Measurements from ENCODE around the gene NGLY1.

Gene NGLY1

DNA sequence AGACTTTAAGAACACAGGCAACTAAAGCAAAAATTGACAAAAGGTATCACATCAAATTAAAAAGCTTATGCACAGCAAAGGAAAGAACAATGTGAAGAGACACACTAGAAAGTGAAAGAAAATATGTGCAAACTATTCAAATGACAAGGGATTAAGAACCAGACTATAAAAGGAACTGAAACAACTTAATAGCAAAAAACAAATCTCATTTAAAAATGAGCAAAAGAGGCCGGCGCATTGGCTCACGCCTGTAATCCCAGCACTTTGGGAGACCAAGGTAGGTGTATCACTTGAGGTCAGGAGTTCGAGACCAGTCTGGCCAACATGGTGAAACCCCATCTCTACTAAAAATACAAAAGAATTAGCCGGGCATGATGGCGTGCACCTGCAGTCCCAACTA is 14.4 kb downstream of the NGLY1 start:
- no peak overlapping the region for H3K4me3 ChIP-seq (ENCODE audit: low read length)
- TF ChIP-seq, protein P1, sequence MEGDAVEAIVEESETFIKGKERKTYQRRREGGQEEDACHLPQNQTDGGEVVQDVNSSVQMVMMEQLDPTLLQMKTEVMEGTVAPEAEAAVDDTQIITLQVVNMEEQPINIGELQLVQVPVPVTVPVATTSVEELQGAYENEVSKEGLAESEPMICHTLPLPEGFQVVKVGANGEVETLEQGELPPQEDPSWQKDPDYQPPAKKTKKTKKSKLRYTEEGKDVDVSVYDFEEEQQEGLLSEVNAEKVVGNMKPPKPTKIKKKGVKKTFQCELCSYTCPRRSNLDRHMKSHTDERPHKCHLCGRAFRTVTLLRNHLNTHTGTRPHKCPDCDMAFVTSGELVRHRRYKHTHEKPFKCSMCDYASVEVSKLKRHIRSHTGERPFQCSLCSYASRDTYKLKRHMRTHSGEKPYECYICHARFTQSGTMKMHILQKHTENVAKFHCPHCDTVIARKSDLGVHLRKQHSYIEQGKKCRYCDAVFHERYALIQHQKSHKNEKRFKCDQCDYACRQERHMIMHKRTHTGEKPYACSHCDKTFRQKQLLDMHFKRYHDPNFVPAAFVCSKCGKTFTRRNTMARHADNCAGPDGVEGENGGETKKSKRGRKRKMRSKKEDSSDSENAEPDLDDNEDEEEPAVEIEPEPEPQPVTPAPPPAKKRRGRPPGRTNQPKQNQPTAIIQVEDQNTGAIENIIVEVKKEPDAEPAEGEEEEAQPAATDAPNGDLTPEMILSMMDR (conservative IDR thresholded peaks at IDR 0.05; ENCODE audit: low read depth, low read length) = no peak
- DNase-seq (ENCODE audit: low read depth) = no peak

DNA sequence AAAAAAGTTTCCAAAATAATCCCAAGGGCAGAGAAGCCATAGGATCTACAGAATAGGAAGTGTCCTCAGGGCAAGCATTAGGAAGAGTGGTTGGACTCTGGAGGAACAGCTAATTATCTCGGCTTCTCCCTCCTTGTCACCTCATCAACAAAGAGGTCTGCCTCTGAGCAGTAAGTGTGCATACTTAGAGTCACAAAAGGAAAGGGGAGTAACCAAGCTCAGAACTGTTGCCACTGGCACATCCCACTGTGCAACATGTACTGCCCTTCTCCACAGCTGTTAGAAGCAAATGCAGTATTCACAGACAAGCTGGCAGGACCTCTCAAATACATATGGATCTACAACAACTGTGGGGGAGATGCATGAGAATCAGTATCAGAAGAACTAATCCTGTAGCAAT is 31.5 kb downstream of the NGLY1 start:
- no peak for DNase-seq (ENCODE audit: low read depth)
- TF ChIP-seq, protein P1 (conservative IDR thresholded peaks at IDR 0.05; ENCODE audit: low read depth, low read length) = no peak
- no peak overlapping the region for H3K4me3 ChIP-seq (ENCODE audit: low read length)

DNA sequence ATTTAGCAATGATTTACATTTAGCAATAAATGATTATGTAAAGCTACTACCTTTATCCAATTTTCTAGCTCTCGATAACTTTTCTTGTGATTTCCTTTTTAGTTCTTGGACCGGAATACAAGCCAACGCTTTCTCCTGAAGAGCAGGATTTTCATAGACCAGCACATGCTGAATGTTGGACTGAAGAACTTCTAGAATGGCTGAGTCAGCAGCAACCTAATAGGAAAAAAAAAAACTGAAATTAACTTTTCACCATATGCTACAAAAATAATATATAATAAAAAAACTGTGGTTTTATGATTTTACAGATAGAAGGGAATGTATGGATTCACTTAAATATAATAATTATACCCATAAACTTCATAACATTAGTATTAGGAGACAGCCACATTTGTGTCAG is 32.2 kb downstream of the NGLY1 start:
- TF ChIP-seq, protein P1 (conservative IDR thresholded peaks at IDR 0.05; ENCODE audit: low read depth, low read length) = no peak
- no peak for DNase-seq (ENCODE audit: low read depth)
- no peak overlapping the region for H3K4me3 ChIP-seq (ENCODE audit: low read length)

DNA sequence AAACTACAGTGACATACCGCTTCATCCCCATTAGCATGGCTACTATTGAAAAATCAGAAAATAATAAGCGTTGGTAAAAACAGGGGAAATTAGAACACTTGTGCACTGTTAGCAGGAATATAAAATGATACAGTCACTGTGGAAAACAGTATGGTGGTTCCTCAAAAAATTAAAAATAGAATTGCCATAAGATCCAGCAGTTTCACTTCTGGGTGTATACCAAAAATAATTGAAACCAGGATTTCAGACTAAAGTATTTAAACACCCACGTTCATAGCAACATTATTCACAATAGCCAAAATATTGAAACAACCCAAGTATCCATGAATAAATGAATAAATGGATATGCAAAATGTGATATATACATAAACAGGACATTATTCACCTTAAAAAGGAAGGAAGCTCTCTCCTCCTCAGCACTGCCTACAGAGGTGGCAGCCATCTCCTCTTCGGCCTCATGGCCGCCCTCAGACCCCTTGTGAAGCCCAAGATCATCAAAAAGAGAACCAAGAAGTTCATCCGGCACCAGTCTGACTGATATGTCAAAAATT is 34.1 kb downstream of the NGLY1 start:
- DNase-seq (ENCODE audit: low read depth) = no peak
- TF ChIP-seq, protein P1 (conservative IDR thresholded peaks at IDR 0.05; ENCODE audit: low read depth, low read length) = no peak

DNA sequence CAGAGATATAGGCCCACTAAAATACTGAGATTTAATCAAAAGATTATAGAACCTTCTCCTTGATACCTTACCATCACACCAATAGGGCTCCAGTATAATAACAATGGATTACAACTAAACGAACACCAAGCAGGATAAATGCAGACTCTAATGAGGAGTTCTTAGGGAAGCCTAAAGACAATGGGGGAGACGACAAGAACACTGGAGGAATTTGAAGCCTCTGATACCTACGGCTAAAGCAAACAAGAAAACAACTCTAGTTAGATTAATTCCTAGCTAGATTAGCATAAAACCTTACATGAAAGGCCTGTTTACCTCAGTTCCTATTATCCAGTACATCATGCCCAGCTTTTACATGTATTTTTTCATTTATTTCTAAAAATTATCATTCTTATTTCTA is 35.1 kb downstream of the NGLY1 start:
- no peak for DNase-seq (ENCODE audit: low read depth)
- TF ChIP-seq, protein P1 (conservative IDR thresholded peaks at IDR 0.05; ENCODE audit: low read depth, low read length) = no peak
- H3K4me3 ChIP-seq (ENCODE audit: low read length) = no peak overlapping the region

More for the DNA sequence above, 34.1 kb downstream of the NGLY1 start:
- H3K4me3 ChIP-seq (ENCODE audit: low read length) = no peak overlapping the region

DNA sequence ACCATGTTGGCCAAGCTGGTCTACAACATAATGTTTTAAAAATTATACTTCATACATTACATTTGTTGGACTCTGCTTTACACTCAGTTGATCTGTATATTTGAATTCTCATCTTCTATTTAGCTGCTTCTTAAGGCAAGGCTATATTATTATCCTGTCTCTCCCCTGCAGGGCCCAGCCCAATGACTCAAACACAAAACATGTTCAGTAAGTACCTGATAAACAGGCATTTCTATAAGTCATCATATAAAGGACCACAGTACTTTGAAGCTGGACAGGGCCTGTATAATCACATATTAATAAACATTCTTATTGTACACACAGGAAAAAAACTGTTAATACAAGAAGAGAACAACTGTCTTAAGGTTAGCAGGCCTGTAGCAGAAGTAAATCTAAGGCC is 36.2 kb downstream of the NGLY1 start:
- H3K4me3 ChIP-seq (ENCODE audit: low read length) = no peak overlapping the region
- no peak for DNase-seq (ENCODE audit: low read depth)
- TF ChIP-seq, protein P1 (conservative IDR thresholded peaks at IDR 0.05; ENCODE audit: low read depth, low read length) = no peak

DNA sequence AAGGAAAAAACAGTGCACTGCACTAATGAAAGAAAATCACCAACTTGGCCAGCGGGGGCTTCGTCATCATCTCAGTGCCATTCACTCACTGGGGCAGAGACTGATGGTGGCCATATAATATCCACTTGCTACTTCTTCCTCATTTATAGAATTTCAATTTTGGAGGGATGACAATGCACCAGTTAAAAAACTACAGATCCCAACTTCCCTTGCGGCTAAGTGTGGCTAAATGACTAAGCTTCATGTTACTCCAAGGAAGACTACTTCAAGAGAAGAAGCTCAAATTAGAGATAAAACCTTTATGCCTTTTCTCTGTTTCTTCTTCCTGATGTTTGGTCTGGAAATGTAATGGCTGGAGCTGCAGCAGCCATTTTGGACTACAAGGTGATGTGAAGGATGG is 38.8 kb downstream of the NGLY1 start:
- TF ChIP-seq, protein P1 (conservative IDR thresholded peaks at IDR 0.05; ENCODE audit: low read depth, low read length) = no peak
- no peak for DNase-seq (ENCODE audit: low read depth)
- H3K4me3 ChIP-seq (ENCODE audit: low read length) = no peak overlapping the region
